ENCODE data around the gene CORIN. TPM values are rescaled to one million over a fixed set of nuclear protein-coding genes. Genes with fewer than 3 reads are reported as not detected.
A peak's percentile ranks its signal among the peaks of the same experiment; 100 is the strongest.
"Not testable (repeated sequence)": the region's sequence is repeated elsewhere in the genome, so short reads cannot be mapped to it uniquely, and the experiment has no call there.

CORIN gene
- total and polyA plus RNA-seq, 2 of the 4 experiments (the other 2 are of a cell fraction) = 20.3 to 24.7 TPM

DNA sequence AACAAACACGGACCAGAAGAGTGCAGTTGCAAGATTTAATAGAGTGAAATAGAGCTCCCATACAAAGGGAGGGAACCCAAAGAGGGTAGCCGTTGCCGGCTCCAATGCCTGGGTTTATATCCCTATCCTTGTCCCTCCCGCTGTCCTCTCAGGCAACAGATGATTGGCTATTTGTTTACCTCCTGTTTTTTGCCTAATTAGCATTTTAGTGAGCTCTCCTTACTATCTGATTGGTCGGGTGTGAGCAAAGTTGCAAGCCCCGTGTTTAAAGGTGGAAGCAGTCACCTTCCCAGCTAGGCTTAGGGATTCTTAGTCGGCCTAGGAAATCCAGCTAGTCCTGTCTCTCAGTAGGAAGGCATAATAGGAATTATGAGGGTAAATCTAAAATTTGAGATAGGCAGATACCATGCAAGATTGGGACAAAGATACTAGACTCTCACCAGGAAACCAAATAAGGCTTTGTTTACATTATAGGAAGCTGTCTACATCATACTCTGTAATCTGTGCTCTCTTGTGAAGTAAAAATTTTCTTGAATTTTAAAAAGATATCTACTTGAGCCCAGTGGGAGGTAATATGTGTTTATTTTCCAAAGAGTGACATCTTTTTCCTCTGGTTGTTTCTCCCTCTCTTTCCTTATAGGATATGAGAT, 286.8 kb downstream of the CORIN start (continued):
- no peak for TF ChIP-seq BHLHE40 (IDR thresholded peaks at IDR 0.05; ENCODE audit: low read depth, low read length)

DNA sequence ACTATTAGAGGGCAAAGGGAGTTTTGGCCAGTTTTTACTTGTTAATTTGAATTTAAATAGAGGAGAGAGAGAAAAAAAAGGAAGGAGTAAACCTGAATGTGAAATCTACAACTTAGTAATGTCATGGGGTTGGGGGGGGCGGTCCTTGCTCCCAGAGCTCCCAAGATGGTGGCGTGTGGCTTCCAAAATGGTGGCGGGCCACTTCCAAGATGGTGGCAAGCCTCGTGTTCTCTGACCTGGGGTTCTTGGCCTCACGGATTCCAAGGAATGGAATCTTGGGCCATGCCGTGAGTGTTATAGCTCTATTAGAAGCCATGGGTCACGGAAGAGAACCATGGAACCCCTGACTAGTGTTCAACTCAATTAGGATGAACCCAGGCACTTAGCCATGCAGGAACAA, 287.5 kb downstream of the CORIN start:
- in situ Hi-C loops (cut with MboI; ENCODE audit: low sequenced_read_pairs) = loop anchor here (25.0 kb wide), 1 partner anchor 613 kb away; no protein-coding TSS in a partner anchor
- intact Hi-C loops (cut with micrococcal nuclease); H2BK20ac ChIP-seq (ENCODE audit: low read depth, low read length); H3K4me1 ChIP-seq (ENCODE audit: control insufficient read depth, insufficient read depth, low read length); H4K91ac ChIP-seq (ENCODE audit: insufficient read depth, low read depth, low read length); H3K27ac ChIP-seq (ENCODE audit: insufficient read depth, low read length); ATAC-seq (ENCODE audit: low read depth); H2BK15ac ChIP-seq (ENCODE audit: low read depth, low read length); H3K18ac ChIP-seq (ENCODE audit: low read depth, low read length); H3K9me3 ChIP-seq (ENCODE audit: control insufficient read depth, insufficient read depth, low read length); POLR2A ChIA-PET (ENCODE audit: unreplicated experiment); H3K4me3 ChIP-seq (ENCODE audit: insufficient read depth, low read depth, low read length); H4K20me1 ChIP-seq (ENCODE audit: insufficient read depth, low read length); H3K9me1 ChIP-seq (ENCODE audit: insufficient read depth, low read length); H3K4ac ChIP-seq (ENCODE audit: low read depth, low read length); dilution Hi-C loops (cut with HindIII; ENCODE audit: low sequenced_read_pairs, unreplicated experiment); H2BK120ac ChIP-seq (ENCODE audit: low read depth, low read length); H2AK9ac ChIP-seq (replicated peaks; ENCODE audit: low read depth, low read length, poor library complexity); H3K4me2 ChIP-seq (ENCODE audit: low read depth, low read length); DNase-seq; H2AK5ac ChIP-seq (ENCODE audit: low read depth, low read length); H2BK5ac ChIP-seq (ENCODE audit: low read depth, low read length, poor library complexity, severe bottlenecking); H2AFZ ChIP-seq (replicated peaks; ENCODE audit: low read length, poor library complexity); H3K56ac ChIP-seq (ENCODE audit: extremely low read depth, insufficient read depth, low read length); H4K5ac ChIP-seq (ENCODE audit: low read depth, low read length); BruUV-seq (replicated peaks); H3K23ac ChIP-seq (ENCODE audit: low read depth, low read length); H3K27me3 ChIP-seq (ENCODE audit: control insufficient read depth, insufficient read depth, low read length); CTCF ChIA-PET; H3K9ac ChIP-seq (ENCODE audit: low read depth, low read length): not testable (repeated sequence)
- peaks cover 10% of the 10 kb centered on the region in 2 experiments; a peak in 3 of 4 replicates for H3K79me1 ChIP-seq (ENCODE audit: low read depth in 1 of 2, low read length in 2 of 2)
- 97% methylated on average over 6 of the region's 7 CpGs; no CpG with 5 or more reads in 1 of the 2 experiments for WGBS, 2 experiments (ENCODE audit: extremely low coverage in 2 of 2, insufficient read length in 1 of 2)
- H3K14ac ChIP-seq (replicated peaks; ENCODE audit: low read depth, low read length) = 0 out of 2 replicates have a peak overlapping the region, but pooled peaks have one; percentile 15
- H3K36me3 ChIP-seq (ENCODE audit: control insufficient read depth, insufficient read depth, low read length) = peaks cover 14% of the 10 kb centered on the region
- peak overlapping the region in 1 of 2 experiments; percentile 59; a peak in 3 of 4 replicates for H4K8ac ChIP-seq (ENCODE audit: low read depth in 2 of 2, low read length in 2 of 2)

Small RNA genes lying within 50 kb of the gene (microRNA-seq; reads per million reads assigned to microRNA genes)
- gene MIR8053 (ENCODE audit: insufficient read depth in 1 of 2, insufficient read length in 1 of 2, unreplicated experiment in 1 of 2) = 0 reads per million in 2 experiments

Small RNA genes lying within 50 kb of the gene (small RNA-seq; reads per million reads assigned to genes)
- gene MIR8053 = 0 to 0.08 (median 0) reads per million in 5 experiments

Other genes with a start within 250 kb of the CORIN start
- 21.9 and 23.1 TPM in 2 replicates for gene NFXL1, start 76.5 kb upstream of the CORIN start, total RNA-seq (2012; rRNA removed)
- 11.7 and 13.9 TPM in 2 replicates for gene NFXL1, start 76.5 kb upstream of the CORIN start, polyA plus RNA-seq (2012; rRNA removed)
- not detected in 2 replicates for gene CNGA1, start 178.6 kb upstream of the CORIN start, total RNA-seq (2012; rRNA removed)
- not detected in 2 replicates for gene CNGA1, start 178.6 kb upstream of the CORIN start, polyA plus RNA-seq (2012; rRNA removed)
- gene NIPAL1, start 178.7 kb upstream of the CORIN start, total RNA-seq (2012; rRNA removed) = 1.1 TPM in 2 replicates
- 0.89 and 0.93 TPM in 2 replicates for gene NIPAL1, start 178.7 kb upstream of the CORIN start, polyA plus RNA-seq (2012; rRNA removed)